Muscle of back (tissue), 13 donors: ENCODE results near the gene AGAP2. TPM values are rescaled to one million over a fixed set of nuclear protein-coding genes. Genes with fewer than 3 reads are reported as not detected.
"Not testable (repeated sequence)": the region's sequence is repeated elsewhere in the genome, so short reads cannot be mapped to it uniquely, and the experiment has no call there.

Source experiments
- DNase-seq, 3 donors: peaks; one replicate each; pipeline versions ENCODE4 v3.0.0 to v3.0.0-alpha.2; 2013
- long read RNA-seq, 9 donors: transcript quantifications; one replicate each; lab custom pipeline, GENCODE V29; 2026
- polyA plus RNA-seq, 10 donors: library from polyadenylated mRNA; unstranded; fragments of 120-200 nt; gene quantifications; one replicate each; pipeline ENCODE4 v1.2.1, GENCODE V29; 2013; ENCODE audit not compliant: insufficient read length in 10 of 10

AGAP2 gene
- polyA plus RNA-seq = 10 to 100 TPM in 3 of 10 donors, 1 to 10 TPM in 7; 5.6 to 12.5 (median 7.3) TPM
- long read RNA-seq, donor 1 = 0 reads
- long read RNA-seq, donor 2, full-length matches to known transcripts = 1 of 1 reads
- long read RNA-seq, donor 2, partial matches to known transcripts = 0 of 1 reads
- long read RNA-seq, donor 2, other reads (novel, unspliced or antisense) = 0 of 1 reads
- long read RNA-seq, donor 3 = 0 reads
- long read RNA-seq, donor 4 = 0 reads
- long read RNA-seq, donor 5 = 0 reads
- long read RNA-seq, donor 6, partial matches to known transcripts = 0 of 1 reads
- long read RNA-seq, donor 6, other reads (novel, unspliced or antisense) = 0 of 1 reads
- long read RNA-seq, donor 7, full-length matches to known transcripts = 2 of 2 reads
- long read RNA-seq, donor 7, partial matches to known transcripts = 0 of 2 reads
- long read RNA-seq, donor 7, other reads (novel, unspliced or antisense) = 0 of 2 reads
- long read RNA-seq, donor 8 = 0 reads
- long read RNA-seq, donor 9, full-length matches to known transcripts = 1 of 1 reads
- long read RNA-seq, donor 9, partial matches to known transcripts = 0 of 1 reads
- long read RNA-seq, donor 9, other reads (novel, unspliced or antisense) = 0 of 1 reads

DNA sequence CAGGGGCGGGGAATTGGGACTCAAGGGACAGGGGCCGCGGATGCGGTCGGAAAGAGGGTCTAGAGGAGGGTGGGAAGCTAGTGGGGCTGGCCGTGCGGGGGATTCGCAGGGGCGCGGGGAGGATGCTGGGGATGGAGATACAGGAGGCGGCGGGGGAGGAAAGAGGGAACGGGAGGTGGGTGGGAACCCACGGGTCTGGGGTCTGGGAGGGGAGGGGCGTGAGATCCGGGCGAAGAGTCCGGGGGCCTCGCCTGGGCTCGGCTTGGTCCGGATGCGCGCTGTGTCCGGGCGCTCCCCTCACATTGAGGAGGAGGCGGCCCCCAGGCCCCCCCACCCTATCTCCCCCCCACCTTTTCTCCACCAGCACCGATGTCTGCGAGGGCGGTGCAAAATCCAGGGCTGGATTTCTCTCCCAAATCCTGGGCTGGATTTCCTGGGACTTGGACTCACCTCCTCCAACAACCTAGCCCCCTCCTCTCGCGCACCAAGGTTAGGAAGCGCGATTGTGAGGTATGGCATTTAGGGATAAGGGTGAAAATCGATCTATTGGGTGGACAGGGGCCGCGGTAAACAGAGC, at the start of gene AGAP2:
AGAP2 (minus strand) TSS at position 82 of the 577 bp plus-strand sequence. CDS start 496 bp downstream, outside the sequence.
- DNase-seq = peak in 1 of 3 donors; percentile 81

DNA sequence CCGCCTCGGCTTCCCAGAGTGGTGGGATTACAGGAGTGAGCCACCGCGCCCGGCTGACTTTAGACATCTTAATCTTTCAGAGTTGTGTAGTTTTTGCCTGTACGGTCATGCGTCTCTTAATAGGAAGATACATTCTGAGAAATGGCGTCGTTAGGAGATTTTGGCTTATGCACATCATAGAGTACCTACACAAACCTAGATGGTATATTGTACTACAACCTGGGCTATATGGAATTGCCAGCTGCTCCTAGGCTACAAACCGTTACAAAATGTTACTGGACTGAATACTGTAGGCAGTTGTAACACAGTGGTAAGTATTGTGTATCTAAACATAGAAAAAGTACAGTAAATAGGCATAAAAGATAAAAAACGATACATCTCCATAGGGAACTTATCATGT, 45.3 kb upstream of the AGAP2 start:
- DNase-seq = no peak

DNA sequence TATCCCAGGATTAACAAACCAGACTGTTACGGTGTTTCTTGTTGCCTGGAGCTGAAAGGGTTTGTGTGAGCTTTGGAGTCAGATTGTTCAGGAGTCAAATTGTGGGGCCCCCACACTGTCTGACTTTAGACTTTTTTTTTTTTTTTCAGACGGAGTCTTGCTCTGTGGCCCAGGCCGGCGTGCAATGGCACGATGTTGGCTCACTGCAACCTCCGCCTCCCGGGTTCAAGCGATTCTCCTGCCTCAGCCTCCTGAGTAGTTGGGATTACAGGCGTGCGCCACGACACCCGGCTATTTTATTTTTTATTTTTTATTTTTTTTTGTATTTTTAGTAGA, 44.9 kb upstream of the AGAP2 start:
- no peak for DNase-seq

DNA sequence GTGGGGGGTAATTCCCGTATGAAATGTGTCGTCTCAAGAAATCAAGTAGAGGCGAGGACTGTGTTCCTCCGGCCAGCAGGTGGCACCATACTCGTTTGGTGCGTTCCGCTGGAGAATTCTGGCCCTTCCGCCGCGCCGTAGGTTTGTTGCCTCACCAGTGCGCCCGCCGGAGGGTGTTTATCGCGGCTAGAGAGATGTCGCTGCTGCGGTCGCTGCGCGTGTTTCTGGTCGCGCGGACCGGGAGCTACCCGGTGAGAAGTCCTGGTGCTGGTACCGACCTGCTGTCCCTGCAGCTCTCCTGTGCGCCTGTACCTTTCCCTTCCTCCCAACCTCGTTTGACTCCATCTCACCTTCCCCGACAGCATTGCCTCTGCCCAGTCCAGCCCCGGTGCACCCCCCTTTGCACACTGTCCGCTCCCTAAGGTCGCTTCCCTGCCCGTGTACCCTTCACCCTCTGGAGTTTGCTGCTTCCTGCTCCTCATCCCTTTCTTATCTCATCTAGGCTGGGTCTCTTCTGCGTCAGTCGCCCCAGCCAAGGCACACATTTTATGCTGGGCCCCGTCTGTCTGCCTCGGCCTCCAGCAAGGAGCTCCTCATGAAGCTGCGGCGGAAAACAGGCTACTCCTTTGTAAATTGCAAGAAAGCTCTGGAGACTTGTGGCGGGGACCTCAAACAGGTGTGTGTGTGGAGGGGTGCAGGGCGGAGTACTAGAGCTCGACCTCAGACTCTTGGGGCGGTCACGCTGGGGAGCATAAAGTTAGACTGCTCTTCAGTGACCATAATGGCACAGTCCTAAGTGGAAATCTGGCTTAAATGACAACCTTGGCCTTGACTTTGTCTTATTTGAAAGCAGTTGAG, 44.3 kb upstream of the AGAP2 start, which contains the start of gene TSFM:
TSFM (plus strand) TSS at position 180 of the 858 bp plus-strand sequence; CDS start at position 195, 15 bp downstream.
- peak; percentile 94 to 97 (median 96) for DNase-seq

DNA sequence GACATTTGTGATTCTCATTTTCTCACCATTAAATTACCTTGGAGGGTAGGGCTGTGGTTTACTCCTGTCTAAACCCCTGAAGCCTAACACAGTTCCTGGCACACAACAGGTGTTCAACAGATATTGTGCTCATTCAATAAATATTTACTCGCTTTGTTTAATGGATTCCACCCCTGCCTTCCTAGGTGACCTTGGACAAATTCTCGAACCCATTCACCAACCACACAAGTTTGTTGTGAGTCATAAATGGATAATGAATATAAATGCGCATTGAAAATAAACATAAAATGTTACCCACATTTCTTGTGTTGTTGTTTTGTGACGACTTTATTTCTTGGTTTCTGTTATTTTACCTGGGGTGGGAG, 43.7 kb upstream of the AGAP2 start:
- no peak for DNase-seq

DNA sequence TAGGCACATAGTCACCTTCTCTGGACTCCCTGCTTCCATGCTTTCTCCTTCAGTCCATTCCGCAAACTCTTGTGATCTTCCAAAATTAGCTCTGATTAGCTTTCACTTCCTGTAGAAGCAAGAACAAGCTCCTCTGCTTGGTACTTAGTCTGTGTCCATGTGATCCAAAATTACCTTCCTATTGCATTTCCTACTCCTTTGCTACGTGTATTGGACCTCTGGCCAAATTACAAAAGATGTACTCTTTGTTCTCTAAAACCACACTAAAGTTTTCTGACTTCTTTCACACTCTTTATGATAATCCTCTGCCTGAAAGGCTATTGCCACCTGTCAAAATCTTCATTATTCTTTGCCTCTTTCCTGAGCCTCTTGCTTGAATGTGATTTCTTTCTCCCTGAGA, 43.3 kb upstream of the AGAP2 start:
- DNase-seq = no peak

DNA sequence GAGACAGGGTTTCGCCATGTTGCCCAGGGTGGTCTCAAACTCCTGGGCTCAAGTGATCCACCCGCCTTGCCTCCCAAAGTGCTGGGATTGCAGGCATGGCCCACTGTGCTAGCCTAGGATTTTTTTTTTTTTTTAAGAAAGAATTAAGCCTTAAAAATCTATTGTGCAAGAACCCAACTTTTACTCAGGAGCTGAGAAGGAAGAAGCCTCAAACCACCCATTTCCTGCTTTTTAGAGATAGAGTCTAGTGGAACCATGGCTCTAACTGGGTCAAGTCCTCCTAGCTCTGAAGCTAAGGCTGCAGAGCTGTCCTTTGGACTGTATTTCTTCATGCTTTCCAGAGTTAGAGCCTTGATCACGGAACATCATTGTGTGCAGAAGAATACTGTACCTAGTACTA, 42.7 kb upstream of the AGAP2 start:
- DNase-seq = no peak

DNA sequence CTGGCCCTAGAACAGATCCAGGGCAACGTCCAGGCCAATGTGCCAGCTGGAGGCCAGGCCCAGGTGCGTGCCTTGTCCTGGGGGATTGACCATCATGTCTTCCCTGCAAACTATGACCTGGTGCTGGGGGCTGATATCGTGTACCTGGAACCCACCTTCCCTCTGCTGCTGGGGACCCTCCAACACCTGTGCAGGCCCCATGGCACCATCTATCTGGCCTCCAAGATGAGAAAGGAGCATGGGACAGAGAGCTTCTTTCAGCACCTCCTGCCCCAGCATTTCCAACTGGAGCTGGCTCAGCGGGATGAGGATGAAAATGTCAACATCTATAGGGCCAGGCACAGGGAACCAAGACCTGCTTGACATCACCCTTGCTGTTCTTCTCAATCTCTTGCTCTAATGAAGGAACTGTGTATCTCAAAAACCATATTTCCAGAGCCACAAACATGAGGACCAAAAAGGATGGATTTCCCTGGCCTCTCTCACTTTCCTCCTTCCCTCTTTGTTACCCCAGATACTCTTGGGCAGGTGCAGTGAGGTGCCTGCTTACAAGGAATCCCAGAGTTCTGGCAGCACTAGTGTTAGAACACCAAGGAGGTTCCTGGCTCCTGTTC, 41.8 kb upstream of the AGAP2 start:
- DNase-seq = no peak

DNA sequence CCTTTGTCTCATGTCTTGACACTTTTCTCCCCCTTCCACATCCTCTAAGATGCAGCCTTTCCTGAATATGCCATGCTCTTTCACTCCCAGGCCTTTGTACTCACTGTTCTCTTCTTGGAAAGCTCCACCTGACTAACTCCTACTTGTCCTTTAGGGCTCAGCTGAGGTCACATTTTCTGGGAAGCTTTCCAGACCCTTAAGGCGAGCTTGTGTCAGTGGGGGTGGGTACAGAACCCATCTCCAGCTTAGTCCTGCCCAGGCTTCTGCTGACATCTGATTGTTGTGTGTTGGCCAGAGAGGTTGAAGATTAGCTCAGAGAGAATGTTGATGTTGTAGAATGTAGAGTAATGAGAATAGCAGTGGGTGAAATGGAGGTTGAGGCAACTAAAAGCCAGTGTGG, 41.2 kb upstream of the AGAP2 start:
- DNase-seq = no peak

DNA sequence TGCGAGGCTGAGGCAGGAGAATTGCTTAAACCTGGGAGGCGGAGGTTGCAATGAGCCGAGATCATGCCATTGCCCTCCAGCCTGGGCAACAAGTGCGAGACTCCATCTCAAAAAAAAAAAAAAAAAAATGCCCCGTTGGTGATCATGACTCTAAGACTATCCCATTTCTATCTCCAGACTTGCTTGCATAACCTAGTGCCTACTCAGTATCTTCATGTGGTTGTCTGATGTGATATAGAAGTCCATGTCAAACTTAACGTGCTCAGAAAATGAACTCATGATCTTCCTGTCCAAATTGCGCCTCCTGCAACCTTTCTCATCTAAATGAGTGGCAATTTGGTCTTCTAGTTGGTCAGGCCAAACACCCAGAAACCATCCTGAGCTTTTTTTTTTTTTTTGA, 39.4 kb upstream of the AGAP2 start:
- no peak for DNase-seq

DNA sequence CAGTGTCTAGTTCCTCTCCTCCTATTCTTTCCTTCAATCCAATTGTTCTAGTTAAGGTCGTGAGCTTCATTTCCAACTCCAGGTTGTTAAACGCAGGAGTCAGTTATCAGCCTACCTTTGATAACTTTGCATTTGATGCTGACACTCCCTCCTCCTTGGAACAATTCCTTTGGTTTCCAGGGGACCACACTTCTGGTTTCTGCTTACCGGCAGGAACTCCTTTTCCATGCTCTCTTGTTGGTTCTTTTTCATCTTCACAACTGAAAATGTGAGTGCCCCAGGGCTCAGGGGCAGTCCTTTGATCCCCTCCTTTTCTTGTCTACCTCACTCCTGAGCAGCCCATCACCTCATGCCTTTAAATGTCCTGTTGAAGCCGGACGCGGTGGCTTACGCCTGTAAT, 38.8 kb upstream of the AGAP2 start:
- no peak for DNase-seq

DNA sequence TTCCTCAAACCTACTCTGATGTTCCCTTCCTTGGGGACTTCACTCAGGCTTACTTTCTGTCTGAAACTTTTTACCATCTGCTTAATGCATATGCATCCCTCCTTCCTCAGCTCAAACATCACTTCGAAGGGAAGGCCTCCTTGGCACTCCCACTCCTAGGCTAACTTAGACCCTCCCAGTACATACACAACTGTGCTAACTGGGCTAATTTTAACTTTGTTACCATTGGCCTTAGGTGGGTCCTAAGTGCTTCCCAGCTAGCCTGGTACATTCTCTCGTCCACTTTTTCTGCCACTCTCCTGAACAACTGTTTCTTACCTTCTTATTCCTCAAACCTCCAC, 37.7 kb upstream of the AGAP2 start:
- DNase-seq = no peak

DNA sequence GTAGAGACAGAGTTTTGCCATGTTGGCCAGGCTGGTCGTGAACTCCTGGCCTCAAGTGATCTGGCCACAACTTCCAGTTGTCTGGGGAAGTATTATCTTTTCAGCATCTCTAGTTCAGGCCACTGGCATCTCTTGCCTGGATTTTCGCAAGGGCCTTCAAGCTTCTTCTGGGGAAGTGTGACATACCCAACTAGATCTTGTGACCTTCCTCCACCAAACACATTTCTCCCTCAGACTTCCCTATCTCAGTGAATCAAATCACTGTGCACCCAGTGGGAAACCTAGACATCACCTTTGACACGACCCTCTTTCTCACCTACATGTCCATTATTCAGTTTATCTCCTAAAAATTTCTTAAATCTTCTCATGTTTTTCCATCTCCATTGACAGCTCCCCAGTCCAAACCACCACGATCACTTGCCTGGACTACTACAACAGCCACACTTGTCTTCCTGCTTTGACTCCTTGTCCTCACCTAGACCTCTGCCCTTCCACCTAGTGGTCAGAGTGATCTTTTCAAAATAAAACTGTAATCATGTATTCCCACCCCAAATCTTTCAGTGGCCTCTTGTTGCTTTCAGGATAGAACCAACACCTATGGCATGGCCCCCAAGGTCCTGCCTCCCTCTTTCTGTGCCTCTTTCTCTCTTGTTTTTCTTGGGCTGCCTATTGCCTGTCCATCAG, 37.2 kb upstream of the AGAP2 start:
- no peak for DNase-seq

DNA sequence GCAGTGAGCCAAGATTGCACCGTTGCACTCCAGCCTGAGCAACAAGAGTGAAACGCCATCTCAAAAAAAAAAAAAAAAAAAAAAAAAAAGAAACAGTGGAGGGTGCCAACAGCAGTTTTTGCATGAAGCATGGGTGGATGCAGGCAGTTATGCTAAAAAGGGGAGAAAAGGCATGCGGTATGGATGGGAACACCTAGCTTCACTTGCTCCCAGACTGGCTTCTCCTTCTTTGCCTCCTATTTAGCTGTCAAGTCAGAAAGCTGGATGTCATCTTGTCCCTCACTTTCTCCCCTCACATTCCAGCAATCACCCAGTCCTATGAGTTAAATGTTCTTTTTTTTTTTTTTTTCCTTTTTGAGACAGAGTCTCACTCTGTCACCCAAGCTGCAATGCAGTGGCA, 36.5 kb upstream of the AGAP2 start:
- DNase-seq = no peak

DNA sequence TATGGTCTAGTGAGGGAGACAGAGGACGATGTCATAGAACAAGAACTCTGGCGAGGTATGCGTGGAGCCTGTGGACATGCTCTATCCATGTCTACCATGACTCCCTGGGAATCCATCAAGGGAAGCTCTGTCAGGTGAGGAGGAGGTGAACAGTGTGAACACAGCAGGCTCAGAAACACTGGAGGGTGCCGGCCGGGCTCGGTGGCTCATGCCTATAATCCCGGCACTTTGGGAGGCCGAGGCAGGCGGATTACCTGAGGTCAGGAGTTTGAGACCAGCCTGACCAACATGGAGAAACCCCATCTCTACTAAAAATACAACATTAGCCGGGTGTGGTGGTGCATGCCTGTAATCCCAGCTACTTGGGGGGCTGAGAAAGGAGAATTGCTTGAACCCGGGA, 36.1 kb upstream of the AGAP2 start:
- DNase-seq = not testable (repeated sequence)

DNA sequence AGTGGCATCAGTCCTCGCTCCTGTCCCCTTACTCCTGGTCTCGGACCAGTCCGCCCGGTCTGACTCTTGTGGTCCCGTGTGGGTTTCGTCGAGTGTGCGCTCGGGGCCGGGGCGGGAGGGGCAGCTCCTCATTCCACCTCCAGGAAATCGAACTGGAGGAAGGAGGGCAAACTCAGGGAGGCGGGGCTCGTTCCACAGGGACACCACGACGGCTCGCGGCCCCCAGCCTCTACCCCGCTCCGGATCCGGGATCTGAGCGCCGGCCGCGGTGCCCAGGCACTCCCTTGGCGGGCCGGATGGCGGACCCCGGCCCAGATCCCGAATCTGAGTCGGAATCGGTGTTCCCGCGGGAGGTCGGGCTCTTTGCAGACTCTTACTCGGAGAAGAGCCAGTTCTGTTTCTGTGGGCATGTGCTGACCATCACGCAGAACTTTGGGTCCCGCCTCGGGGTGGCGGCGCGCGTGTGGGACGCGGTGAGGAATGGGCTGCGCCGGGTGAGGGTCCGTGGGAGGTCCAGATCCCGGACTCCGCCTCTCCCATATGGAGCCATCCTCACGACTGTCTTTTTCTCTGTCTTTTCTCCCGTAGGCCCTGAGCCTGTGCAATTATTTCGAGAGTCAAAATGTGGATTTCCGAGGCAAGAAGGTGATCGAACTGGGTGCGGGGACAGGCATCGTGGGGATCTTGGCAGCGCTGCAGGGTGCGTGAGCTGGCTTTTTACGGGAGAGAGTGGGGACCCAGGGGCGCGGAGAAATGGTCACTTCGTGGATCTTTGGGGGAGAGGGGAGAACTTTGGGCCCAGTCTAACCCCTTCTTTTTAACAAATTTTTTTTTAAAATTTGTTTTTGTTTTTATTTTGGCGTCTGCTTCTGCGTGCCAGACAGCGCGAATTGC, 34.1 kb upstream of the AGAP2 start, which contains the start of gene EEF1AKMT3:
EEF1AKMT3 (plus strand) TSS at position 186 of the 894 bp plus-strand sequence; CDS start at position 297, 111 bp downstream.
- peak; percentile 52 to 76 (median 69) for DNase-seq

DNA sequence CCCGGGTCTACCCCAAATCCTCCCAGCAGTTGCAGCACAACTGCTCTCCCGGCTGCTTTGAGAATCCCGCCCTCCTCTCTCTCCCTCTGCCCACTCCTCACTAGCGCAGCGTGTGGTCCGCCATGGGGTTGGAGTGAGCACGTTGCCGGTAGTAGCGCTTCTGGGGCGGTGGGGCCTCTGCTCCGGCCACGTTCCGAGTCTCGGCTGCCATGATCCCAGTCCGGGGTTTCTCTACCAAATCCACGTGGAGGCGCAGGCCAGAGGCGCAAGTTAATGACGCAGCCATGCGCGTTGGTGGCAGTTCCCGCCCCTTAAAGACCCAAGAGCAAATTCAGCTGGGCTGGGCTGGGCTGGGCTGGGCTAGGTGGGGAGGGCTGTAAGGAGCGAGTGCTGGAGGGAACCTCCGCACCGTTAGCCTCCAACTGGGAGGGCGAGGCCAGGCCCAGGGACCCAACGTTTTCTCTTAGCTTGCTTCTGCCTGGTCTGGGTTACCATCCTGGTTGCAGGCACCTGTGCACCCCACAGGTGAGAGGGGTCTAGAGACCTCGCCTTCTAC, 33.4 kb upstream of the AGAP2 start, which contains the start of gene METTL1:
METTL1 (minus strand) TSS at position 233 of the 556 bp plus-strand sequence; CDS start at position 211, 22 bp downstream.
- peak; percentile 97 to 100 (median 97) for DNase-seq

DNA sequence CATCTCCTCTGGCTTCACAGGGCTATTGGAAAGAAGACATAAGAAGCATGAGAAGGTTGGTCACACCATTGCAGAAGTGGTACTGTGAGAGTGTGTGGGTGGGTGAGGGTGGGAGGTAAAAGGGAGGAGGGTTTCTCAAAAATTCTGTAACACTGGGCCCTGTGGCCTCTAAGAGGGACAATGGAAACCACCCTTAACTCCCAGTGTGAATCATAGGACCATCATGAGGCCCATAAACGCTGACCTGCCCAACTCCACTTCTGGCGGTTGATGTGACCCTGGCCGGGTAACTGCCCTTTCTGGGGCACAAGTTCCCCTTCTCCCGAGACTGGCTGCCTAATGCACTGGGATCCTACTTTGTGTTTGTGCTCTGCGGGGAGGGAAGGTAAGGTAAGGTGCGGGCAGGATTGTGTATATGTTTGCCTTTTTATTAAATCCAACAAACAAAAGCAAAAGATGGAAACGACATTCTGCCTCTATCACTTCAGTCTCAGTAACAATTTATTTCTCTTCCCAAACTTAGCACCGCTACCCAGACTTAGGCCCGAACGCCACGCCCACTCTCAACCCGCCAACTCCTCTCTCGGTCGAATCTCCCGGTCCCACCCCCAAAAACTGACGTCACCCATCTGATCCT, 32.8 kb upstream of the AGAP2 start:
- DNase-seq = peak in 2 of 3 donors; percentile 91 to 97

DNA sequence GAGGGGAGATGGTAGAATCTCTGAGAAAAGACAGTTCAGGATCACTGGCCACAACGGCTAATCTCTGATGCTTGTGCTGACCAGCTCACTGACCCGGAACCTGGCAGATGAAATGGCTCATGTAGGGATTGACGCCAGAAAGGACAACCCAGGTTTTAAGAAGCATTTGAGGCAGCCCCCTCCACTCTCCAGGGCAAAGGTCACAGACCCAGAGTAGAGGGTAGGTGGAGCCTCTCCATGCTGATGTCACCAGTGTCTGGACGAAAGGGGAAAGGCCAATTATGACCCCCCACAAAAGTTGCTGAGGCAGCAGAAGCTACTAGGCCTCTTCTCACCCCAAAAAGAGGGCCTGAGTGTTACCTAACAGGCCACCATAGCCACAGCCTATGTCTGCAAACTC, 32.2 kb upstream of the AGAP2 start:
- no peak for DNase-seq
